NT2/D1 (cell line): ENCODE data around the gene FMN1.

Experiments
- DNase-seq: peaks from one replicate; pipeline ENCODE4 v3.0.0-alpha.2; 2011; ENCODE audit warnings: low read depth, low spot score
- H3K27me3 ChIP-seq: 2 replicates; pipeline ENCODE4 v1.6.0; 2011; ENCODE audit warnings: mild to moderate bottlenecking; ENCODE audit not compliant: insufficient read length, insufficient read depth
- H3K36me3 ChIP-seq: 2 replicates; pipeline ENCODE4 v1.6.1; 2011; ENCODE audit warnings: mild to moderate bottlenecking, low read length, mixed read lengths; ENCODE audit not compliant: insufficient read depth, insufficient read length
- H3K4me1 ChIP-seq: 2 replicates; pipeline ENCODE4 v1.5.1; 2011; ENCODE audit not compliant: insufficient read depth, insufficient read length
- H3K4me3 ChIP-seq: 2 replicates; pipeline ENCODE4 v1.5.1; 2011; ENCODE audit warnings: low read depth; ENCODE audit not compliant: insufficient read length
- H3K9ac ChIP-seq: 2 replicates; pipeline ENCODE4 v1.6.0; 2011; ENCODE audit warnings: low read depth; ENCODE audit not compliant: insufficient read length
- H3K9me3 ChIP-seq: 2 replicates; pipeline ENCODE4 v1.5.1; 2011; ENCODE audit warnings: mild to moderate bottlenecking, low read length; ENCODE audit not compliant: insufficient read depth
- SUZ12 ChIP-seq: IDR thresholded peaks from 2 replicates; pipeline ENCODE4 v1.6.1; 2011; ENCODE audit not compliant: insufficient read length, insufficient read depth; ENCODE audit errors: extremely low read depth
- YY1 ChIP-seq: IDR thresholded peaks from 2 replicates; pipeline ENCODE4 v1.6.1; 2011; ENCODE audit not compliant: insufficient read length, insufficient read depth
- ZNF274 ChIP-seq: IDR thresholded peaks from 2 replicates; pipeline ENCODE4 v1.6.1; 2011; ENCODE audit warnings: mild to moderate bottlenecking, low read depth, low read length

The FMN1 gene

DNA sequence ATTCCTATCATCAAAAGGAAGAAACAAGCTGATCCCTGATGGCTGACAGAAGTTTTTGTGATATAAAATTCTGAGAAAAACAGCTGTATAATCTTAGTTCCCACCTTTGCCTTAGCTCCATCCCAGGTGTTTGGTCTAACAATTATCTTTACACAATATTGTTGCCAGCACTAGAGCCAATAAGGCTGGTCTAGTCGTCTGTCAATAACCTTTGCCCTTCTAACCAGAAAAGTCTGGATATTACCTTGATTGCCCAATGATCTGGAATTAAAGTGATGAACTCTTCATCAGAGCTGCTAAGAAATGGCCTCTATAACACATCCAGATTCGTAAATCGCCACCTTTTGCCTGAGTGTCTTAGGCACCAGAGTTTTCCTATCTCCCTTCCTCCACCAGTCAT is 98.4 kb downstream of the FMN1 start:
- H3K4me3 ChIP-seq, result no peak overlapping the region
- no peak overlapping the region for H3K9ac ChIP-seq
- H3K27me3 ChIP-seq, result no peaks in the 10 kb centered on the region
- H3K4me1 ChIP-seq, result no peaks in the 10 kb centered on the region
- no peak for DNase-seq
- no peaks in the 10 kb centered on the region for H3K36me3 ChIP-seq
- no peaks in the 10 kb centered on the region for H3K9me3 ChIP-seq
- TF ChIP-seq ZNF274 (no peak), SUZ12 (no peak), YY1 (no peak)

DNA sequence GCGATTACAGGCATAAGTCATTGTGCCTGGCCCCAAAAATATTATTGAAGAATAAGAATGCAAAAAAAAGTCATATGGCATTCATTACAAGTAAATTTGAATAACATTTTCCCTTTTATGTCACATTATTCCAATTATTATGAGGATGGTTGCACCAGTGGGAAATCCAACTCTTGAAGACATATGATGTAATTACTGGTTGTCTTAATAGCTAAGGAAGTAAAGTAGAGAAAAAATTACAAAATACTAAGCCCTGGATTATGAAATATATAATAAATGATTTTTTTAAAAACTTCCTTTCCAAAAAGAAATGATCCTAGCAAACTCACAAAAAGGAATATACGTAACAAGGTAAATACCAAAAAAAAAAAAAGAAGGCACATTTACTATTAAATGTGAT is 98.9 kb downstream of the FMN1 start:
- H3K27me3 ChIP-seq, result no peaks in the 10 kb centered on the region
- H3K36me3 ChIP-seq, result no peaks in the 10 kb centered on the region
- no peak overlapping the region for H3K4me3 ChIP-seq
- no peak for TF ChIP-seq ZNF274
- TF ChIP-seq YY1, result no peak
- no peak for TF ChIP-seq SUZ12
- no peaks in the 10 kb centered on the region for H3K4me1 ChIP-seq
- no peak overlapping the region for H3K9ac ChIP-seq
- H3K9me3 ChIP-seq, result no peaks in the 10 kb centered on the region
- no peak for DNase-seq

DNA sequence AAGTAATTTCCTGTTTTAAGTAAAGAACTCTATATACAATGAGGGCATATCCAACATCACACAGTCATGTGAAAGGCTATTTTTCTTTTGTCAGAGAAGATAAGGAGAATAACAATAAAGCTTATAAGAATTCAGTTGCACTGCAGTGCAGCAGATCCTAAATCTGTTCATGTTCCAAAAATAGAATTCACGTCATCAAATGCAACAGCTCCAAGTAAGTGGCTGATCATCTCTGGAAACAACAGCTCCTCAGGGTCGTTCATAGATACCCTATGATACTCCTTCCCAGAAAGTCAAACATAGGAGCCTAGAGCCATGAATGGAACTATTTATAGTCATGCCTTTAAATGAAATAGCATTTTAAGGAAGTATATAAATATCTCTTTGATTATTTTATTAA is 100.2 kb downstream of the FMN1 start:
- no peaks in the 10 kb centered on the region for H3K36me3 ChIP-seq
- no peak for DNase-seq
- TF ChIP-seq ZNF274, result no peak
- no peak for TF ChIP-seq SUZ12
- no peak for TF ChIP-seq YY1

DNA sequence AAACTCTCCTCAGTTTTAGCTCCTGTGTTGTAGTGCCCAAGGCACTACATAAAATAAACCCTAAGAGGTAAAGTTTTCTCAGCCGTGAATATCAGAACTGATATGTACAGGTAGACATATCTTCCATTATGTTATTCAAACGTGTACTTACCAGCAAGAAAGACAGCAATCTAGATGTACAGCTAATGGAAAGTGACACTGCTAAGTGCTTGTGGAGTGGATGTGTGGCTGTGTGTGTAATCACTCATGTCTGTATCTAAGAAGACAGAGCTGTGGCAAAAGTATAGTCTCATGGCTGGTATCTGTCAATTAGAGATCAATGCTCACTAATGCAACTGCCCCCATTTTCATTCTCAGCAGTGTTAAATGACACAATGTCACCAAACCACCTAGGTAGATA is 101.3 kb downstream of the FMN1 start:
- Histone ChIP-seq H3K36me3 (no peaks in the 10 kb centered on the region), H3K9me3 (no peaks in the 10 kb centered on the region), H3K27me3 (no peaks in the 10 kb centered on the region), H3K4me3 (no peak overlapping the region), H3K4me1 (no peaks in the 10 kb centered on the region), H3K9ac (no peak overlapping the region)
- DNase-seq, result no peak
- TF ChIP-seq SUZ12 (no peak), YY1 (no peak), ZNF274 (no peak)

More for the DNA sequence above, 100.2 kb downstream of the FMN1 start:
- H3K4me3 ChIP-seq, result no peak overlapping the region
- H3K9me3 ChIP-seq, result no peaks in the 10 kb centered on the region
- no peak overlapping the region for H3K9ac ChIP-seq
- H3K4me1 ChIP-seq, result no peaks in the 10 kb centered on the region
- no peaks in the 10 kb centered on the region for H3K27me3 ChIP-seq

DNA sequence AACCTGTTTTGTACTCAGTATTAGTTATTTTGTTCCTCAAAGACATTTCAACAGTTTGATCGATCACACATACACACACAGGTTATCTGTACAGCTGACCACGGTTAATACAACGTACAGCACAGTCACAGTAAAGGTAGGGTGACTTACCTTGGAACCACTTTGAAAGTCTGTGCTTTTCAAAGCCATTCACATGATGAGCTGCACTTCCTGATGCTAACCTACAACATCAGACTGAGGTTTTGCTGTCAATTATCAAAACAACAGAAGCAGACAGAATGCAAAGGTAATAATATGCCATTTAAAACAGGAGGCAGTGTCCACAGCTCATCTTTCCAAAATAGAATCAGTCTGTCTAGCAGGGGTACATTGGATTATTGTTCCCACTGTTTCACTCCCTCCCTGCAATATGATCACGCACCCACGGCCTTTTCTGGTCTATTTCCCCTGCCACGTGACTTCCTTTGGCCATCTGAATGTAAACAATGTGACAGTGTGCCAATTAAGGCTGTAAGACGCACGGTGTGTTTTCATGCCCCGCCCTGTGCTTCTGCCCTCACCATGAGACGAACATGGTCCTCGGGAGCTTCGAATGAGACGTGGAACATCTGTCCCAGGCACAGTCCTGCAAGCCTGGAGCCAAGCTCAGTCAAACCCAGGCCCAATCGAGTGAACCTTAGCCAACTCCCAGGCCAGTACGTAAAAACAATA is 102.4 kb downstream of the FMN1 start:
- no peaks in the 10 kb centered on the region for H3K9me3 ChIP-seq
- no peaks in the 10 kb centered on the region for H3K36me3 ChIP-seq
- no peaks in the 10 kb centered on the region for H3K27me3 ChIP-seq
- no peak for DNase-seq
- H3K4me1 ChIP-seq, result no peaks in the 10 kb centered on the region
- no peak for TF ChIP-seq SUZ12
- no peak for TF ChIP-seq YY1
- no peak for TF ChIP-seq ZNF274
- no peak overlapping the region for H3K4me3 ChIP-seq
- no peak overlapping the region for H3K9ac ChIP-seq

DNA sequence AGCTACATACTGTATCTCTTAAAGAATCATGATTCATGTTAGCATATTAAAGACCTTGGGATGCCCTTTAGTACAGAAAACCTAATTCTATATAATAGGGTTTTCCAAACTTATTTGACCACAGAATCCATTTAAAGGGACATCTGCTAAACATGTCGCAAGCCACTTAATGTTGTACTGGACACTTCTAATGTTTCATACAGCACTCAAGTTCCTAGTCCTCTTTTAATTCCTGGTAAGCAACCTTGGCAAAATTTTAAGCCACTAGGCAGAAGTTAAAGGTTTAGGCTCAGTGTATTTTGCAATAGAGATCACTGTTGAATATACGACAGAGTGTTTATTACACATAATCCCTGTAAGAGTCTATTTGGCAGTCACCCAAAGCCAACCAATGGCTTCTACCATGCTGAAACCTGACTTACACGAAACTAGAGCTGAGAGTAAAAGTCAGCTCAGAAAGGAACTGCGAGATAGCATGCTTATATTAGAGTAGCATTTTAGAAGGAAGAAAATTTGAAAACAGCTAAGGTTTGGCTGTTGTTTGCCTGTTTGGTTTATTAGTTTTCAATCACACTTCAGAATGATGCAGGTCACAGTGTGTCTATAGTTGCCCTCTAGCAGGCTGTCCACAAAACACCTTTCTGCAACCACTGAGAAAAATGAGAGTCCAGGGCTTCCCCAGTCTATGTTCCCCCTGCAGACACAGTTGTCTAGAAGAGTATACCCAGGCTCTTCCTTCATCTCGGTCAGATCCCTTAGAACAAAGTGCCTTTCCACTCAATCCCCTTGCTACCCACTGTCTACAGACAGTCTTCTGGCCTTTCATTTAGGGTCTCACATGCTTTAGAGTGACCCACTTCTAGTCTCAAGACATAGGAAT is 104.4 kb downstream of the FMN1 start:
- Histone ChIP-seq H3K9me3 (no peaks in the 10 kb centered on the region), H3K9ac (no peak overlapping the region), H3K4me3 (no peak overlapping the region), H3K36me3 (no peaks in the 10 kb centered on the region), H3K4me1 (no peaks in the 10 kb centered on the region), H3K27me3 (no peaks in the 10 kb centered on the region)
- no peak for TF ChIP-seq YY1
- TF ChIP-seq SUZ12, result no peak
- no peak for TF ChIP-seq ZNF274
- no peak for DNase-seq
